Panc1 (cell line): ENCODE data around the gene DYRK2. TPM values are rescaled to one million over a fixed set of nuclear protein-coding genes. Genes with fewer than 3 reads are reported as not detected.
A peak's percentile ranks its signal among the peaks of the same experiment; 100 is the strongest.

Source experiments
- ATAC-seq: fragments of 200-7000 bp; cut with Tn5 transposase; 2 replicates; pipeline ENCODE4 v1.9.1; 2020; ENCODE audit warnings: mild to moderate bottlenecking, moderate library complexity
- BruUV-seq: library from RNA; stranded (reverse); fragments of 400-500 nt; replicated peaks from 2 replicates; lab custom pipeline; 2021; lab: Mats Ljungman, UMichigan
- CTCF ChIA-PET: fragments of 300-600 bp; sonication (Branson Sonifier 250); formaldehyde crosslinking; loops from one replicate; lab custom pipeline; 2022; ENCODE audit warnings: antibody characterized with exemption; lab: Charles Lee
- POLR2A ChIA-PET: fragments of 300-600 bp; sonication (Branson Sonifier 250); formaldehyde crosslinking; loops from one replicate; lab custom pipeline; 2022; ENCODE audit warnings: antibody characterized with exemption; lab: Charles Lee
- DNase-seq: peaks from one replicate; pipeline ENCODE4 v3.0.0-alpha.2; 2010; ENCODE audit warnings: low read depth, low spot score
- H3K27ac ChIP-seq: 2 replicates; pipeline ENCODE4 v1.5.1; 2011; ENCODE audit warnings: mild to moderate bottlenecking, low read length, inconsistent platforms
- H3K27me3 ChIP-seq: fragments of 200-500 bp; sonication (Bioruptor generic); 2 replicates; pipeline ENCODE4 v1.6.0; 2014; ENCODE audit warnings: low read length, inconsistent platforms; ENCODE audit not compliant: control insufficient read depth, insufficient read depth
- H3K36me3 ChIP-seq: fragments of 200-500 bp; sonication (Bioruptor generic); 2 replicates; pipeline ENCODE4 v1.5.1; 2014; ENCODE audit warnings: inconsistent platforms, mild to moderate bottlenecking, low read length, moderate library complexity; ENCODE audit not compliant: control insufficient read depth, insufficient read depth
- H3K4me1 ChIP-seq: 2 replicates; pipeline ENCODE4 v1.5.1; 2011; ENCODE audit warnings: inconsistent platforms, mild to moderate bottlenecking, low read length, moderate library complexity; ENCODE audit not compliant: control insufficient read depth, insufficient read depth
- H3K4me3 ChIP-seq, 2 experiments: 2 replicates each; pipeline ENCODE4 v1.5.1; 2011 to 2012; ENCODE audit warnings: low read depth in 2 of 2, low read length in 2 of 2, mild to moderate bottlenecking in 2 of 2, inconsistent platforms in 1 of 2, moderate library complexity in 1 of 2
- H3K9me3 ChIP-seq: fragments of 200-500 bp; sonication (Bioruptor generic); 2 replicates; pipeline ENCODE4 v1.5.1; 2014; ENCODE audit warnings: low read depth, mild to moderate bottlenecking, inconsistent platforms, low read length, moderate library complexity; ENCODE audit not compliant: control insufficient read depth, insufficient read depth
- CTCF ChIP-seq: fragments of 450-650 bp; IDR thresholded peaks from 2 replicates; pipeline ENCODE4 v1.5.1; 2017; ENCODE audit warnings: mild to moderate bottlenecking
- POLR2AphosphoS5 ChIP-seq: IDR thresholded peaks from 2 replicates; pipeline ENCODE4 v1.6.1; 2012; ENCODE audit warnings: mild to moderate bottlenecking, low read depth, low read length, moderate library complexity
- SIN3A ChIP-seq: IDR thresholded peaks from 2 replicates; pipeline ENCODE4 v1.6.1; 2012; ENCODE audit warnings: low read depth, mild to moderate bottlenecking, low read length, moderate library complexity, borderline replicate concordance; ENCODE audit not compliant: insufficient read depth
- TCF7L2 ChIP-seq: IDR thresholded peaks from 2 replicates; pipeline ENCODE4 v1.6.1; 2011; ENCODE audit warnings: mild to moderate bottlenecking, low read depth, low read length, inconsistent platforms
- in situ Hi-C: cut with HindIII; loops from 2 replicates; pipeline ENCODE4 v1.10.0; 2016; ENCODE audit warnings: low sequenced_read_pairs, low pct_unique_long_range_greater_than_20kb
- intact Hi-C: fragments of 100-400 bp; cut with micrococcal nuclease; formaldehyde crosslinking; loops from one replicate; pipeline ENCODE4 v1.10.0; 2022; ENCODE audit not compliant: unreplicated experiment
- total RNA-seq: library from RNA; stranded (reverse); gene quantifications from one replicate; pipeline ENCODE4 v1.2.1, GENCODE V29; 2021; ENCODE audit not compliant: unreplicated experiment
- TF ChIP-seq, protein P1 (sequence below), 2 experiments: IDR thresholded peaks; 2 replicates each; pipeline ENCODE4 v1.6.1; 2011 to 2012; ENCODE audit warnings: low read depth in 2 of 2, control low read depth in 1 of 2, low read length in 1 of 2, mild to moderate bottlenecking in 1 of 2, moderate library complexity in 1 of 2; ENCODE audit not compliant: insufficient read depth in 1 of 2

DYRK2 gene
- total RNA-seq, 1 experiment from 2014 or later: 9.9 TPM

DNA sequence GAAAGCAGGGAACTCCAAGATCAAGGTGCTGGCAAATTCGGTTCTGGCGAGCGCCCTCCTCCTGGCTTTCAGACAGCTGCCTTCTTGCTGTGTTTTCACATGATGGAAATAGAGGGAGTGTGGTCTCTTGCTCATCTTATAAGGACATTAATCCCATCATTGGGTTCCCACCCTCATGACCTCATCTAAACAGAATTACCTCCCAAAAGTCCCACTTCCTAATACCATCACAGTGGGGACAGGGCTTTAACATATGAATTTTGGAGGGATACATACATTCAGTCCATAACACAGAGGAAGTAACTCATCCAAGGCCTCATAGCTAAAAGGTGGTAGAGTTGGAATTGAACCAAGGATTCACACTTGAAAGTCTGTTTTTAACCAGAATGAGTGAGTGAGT is 28.6 kb downstream of the DYRK2 start:
- ChIA-PET POLR2A (no interaction called here), CTCF (no interaction called here)
- TF ChIP-seq, protein P1, sequence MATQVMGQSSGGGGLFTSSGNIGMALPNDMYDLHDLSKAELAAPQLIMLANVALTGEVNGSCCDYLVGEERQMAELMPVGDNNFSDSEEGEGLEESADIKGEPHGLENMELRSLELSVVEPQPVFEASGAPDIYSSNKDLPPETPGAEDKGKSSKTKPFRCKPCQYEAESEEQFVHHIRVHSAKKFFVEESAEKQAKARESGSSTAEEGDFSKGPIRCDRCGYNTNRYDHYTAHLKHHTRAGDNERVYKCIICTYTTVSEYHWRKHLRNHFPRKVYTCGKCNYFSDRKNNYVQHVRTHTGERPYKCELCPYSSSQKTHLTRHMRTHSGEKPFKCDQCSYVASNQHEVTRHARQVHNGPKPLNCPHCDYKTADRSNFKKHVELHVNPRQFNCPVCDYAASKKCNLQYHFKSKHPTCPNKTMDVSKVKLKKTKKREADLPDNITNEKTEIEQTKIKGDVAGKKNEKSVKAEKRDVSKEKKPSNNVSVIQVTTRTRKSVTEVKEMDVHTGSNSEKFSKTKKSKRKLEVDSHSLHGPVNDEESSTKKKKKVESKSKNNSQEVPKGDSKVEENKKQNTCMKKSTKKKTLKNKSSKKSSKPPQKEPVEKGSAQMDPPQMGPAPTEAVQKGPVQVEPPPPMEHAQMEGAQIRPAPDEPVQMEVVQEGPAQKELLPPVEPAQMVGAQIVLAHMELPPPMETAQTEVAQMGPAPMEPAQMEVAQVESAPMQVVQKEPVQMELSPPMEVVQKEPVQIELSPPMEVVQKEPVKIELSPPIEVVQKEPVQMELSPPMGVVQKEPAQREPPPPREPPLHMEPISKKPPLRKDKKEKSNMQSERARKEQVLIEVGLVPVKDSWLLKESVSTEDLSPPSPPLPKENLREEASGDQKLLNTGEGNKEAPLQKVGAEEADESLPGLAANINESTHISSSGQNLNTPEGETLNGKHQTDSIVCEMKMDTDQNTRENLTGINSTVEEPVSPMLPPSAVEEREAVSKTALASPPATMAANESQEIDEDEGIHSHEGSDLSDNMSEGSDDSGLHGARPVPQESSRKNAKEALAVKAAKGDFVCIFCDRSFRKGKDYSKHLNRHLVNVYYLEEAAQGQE (IDR thresholded peaks at IDR 0.05; ENCODE audit: insufficient read depth in 1 of 2, low read depth in 2 of 2, low read length in 1 of 2): no peak
- no peak for TF ChIP-seq CTCF
- TF ChIP-seq SIN3A: no peak
- Histone ChIP-seq H3K9me3 (no peaks in the 10 kb centered on the region), H3K36me3 (no peaks in the 10 kb centered on the region), H3K27me3 (no peaks in the 10 kb centered on the region), H3K4me1 (no peaks in the 10 kb centered on the region), H3K27ac (no peak overlapping the region), H3K4me3 (no peak overlapping the region)
- intact Hi-C loops: no loop called here
- no peak for ATAC-seq
- no TSS peak for BruUV-seq
- DNase-seq: no peak
- in situ Hi-C loops: no loop called here

DNA sequence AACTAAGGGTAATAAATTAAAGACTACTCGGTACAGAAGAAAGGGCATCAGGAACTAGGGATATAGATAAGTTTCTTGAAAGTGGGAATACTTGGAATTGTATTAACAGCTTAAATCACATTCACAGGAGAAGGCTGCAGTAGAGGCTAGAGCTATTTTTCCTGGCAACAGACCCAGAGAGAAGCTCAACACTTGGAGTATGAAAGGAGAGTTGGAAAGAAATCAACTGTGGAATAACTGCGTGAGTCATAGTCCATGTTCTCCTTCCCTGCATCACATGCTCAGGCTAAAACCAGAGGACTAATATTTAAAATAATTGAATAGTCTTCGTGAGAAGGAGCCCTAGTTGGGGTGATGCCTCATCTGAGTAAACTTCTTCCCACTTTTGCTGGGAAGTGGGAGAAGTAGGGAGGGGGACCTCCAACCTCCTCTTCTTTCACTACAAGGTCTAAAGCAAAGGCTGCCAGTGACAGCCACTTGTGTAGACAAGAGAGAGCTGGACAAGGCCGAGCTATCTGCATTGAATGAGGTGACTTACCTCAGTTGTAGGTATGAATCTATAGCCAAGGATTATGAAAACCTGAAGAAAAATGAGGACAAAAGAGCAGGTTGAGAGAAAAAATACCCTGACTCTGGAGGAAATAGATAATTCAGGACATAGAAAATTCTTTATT is 32.7 kb downstream of the DYRK2 start:
- no peaks in the 10 kb centered on the region for H3K27me3 ChIP-seq
- ATAC-seq: no peak
- BruUV-seq: no TSS peak
- no peak overlapping the region for H3K4me3 ChIP-seq
- no peaks in the 10 kb centered on the region for H3K36me3 ChIP-seq
- no peaks in the 10 kb centered on the region for H3K4me1 ChIP-seq
- intact Hi-C loops (no loop called here), in situ Hi-C loops (no loop called here)
- TF ChIP-seq CTCF (no peak), SIN3A (no peak), POLR2AphosphoS5 (no peak), TCF7L2 (no peak)
- TF ChIP-seq, protein P1 (IDR thresholded peaks at IDR 0.05; ENCODE audit: insufficient read depth in 1 of 2, low read depth in 2 of 2, low read length in 1 of 2): no peak
- ChIA-PET POLR2A (interaction anchor here (0.6 kb wide), 1 partner anchor 16 kb away, joined by 3 read pairs; no protein-coding TSS in a partner anchor), CTCF (no interaction called here)
- no peaks in the 10 kb centered on the region for H3K9me3 ChIP-seq
- peak; percentile 8 for DNase-seq
- H3K27ac ChIP-seq: no peak overlapping the region
